CD14-positive monocyte (primary cell): ENCODE data around the gene SLC6A18. TPM values are rescaled to one million over a fixed set of nuclear protein-coding genes. Genes with fewer than 3 reads are reported as not detected.

ENCODE experiments used
- DNase-seq, 3 donors: peaks; one replicate each; pipeline ENCODE4 v3.0.0-alpha.2; 2011 to 2022
- H2AFZ ChIP-seq: 2 replicates; pipeline ENCODE4 v1.6.0; 2012; ENCODE audit warnings: mild to moderate bottlenecking, low read depth, low read length, inconsistent platforms; ENCODE audit not compliant: insufficient read depth, poor library complexity, severe bottlenecking
- H3K27ac ChIP-seq, 2 donors: 1 replicate in 1 of 2; 2 replicates in 1 of 2; pipeline ENCODE4 v1.5.1; 2012 to 2013; ENCODE audit warnings: low read length in 2 of 2, control low read depth in 1 of 2, inconsistent platforms in 1 of 2, low read depth in 1 of 2, mild to moderate bottlenecking in 1 of 2
- H3K27me3 ChIP-seq, 2 donors: one replicate each; pipeline versions ENCODE4 v1.6.0 to v1.6.1; 2011 to 2013; ENCODE audit warnings: low read length in 2 of 2; ENCODE audit not compliant: control insufficient read depth in 2 of 2, insufficient read depth in 2 of 2
- H3K36me3 ChIP-seq, 2 donors: replicated peaks in 1 of 2; 1 replicate in 1 of 2; 2 replicates in 1 of 2; pipeline versions ENCODE4 v1.5.1 to v1.6.1; 2012 to 2013; ENCODE audit warnings: low read length in 2 of 2, control low read depth in 1 of 2, inconsistent platforms in 1 of 2, mild to moderate bottlenecking in 1 of 2; ENCODE audit not compliant: insufficient read depth in 2 of 2, control insufficient read depth in 1 of 2
- H3K4me1 ChIP-seq, 2 donors: 1 replicate in 1 of 2; 2 replicates in 1 of 2; pipeline versions ENCODE4 v1.5.1 to v1.6.1; 2012 to 2013; ENCODE audit warnings: low read length in 2 of 2, control low read depth in 1 of 2, inconsistent platforms in 1 of 2, mild to moderate bottlenecking in 1 of 2, moderate library complexity in 1 of 2; ENCODE audit not compliant: insufficient read depth in 2 of 2, control insufficient read depth in 1 of 2
- H3K4me2 ChIP-seq: replicated peaks from 2 replicates; pipeline ENCODE3; 2012; ENCODE audit warnings: low read length, moderate library complexity, mild to moderate bottlenecking; ENCODE audit not compliant: poor library complexity, severe bottlenecking; ENCODE audit errors: extremely low read depth
- H3K4me3 ChIP-seq, 3 experiments: fragments of 200-600 bp in 1 of 3; sonication (generic) in 1 of 3; replicated peaks in 1 of 3; 1 replicate in 2 of 3; 2 replicates in 1 of 3; pipeline ENCODE4 v1.5.1; 2011 to 2013; ENCODE audit warnings: low read length in 3 of 3, mild to moderate bottlenecking in 3 of 3, control low read depth in 2 of 3, low read depth in 2 of 3, inconsistent platforms in 1 of 3, moderate library complexity in 1 of 3
- H3K79me2 ChIP-seq: 2 replicates; pipeline ENCODE4 v1.6.0; 2012; ENCODE audit warnings: mild to moderate bottlenecking, control low read depth, inconsistent platforms, low read length, moderate library complexity; ENCODE audit not compliant: insufficient read depth
- H3K9ac ChIP-seq: 2 replicates; pipeline ENCODE4 v1.6.0; 2017; ENCODE audit warnings: low read length, mild to moderate bottlenecking; ENCODE audit not compliant: insufficient read depth, poor library complexity, severe bottlenecking
- H3K9me3 ChIP-seq, 2 donors: replicated peaks in 1 of 2; 1 replicate in 1 of 2; 2 replicates in 1 of 2; pipeline versions ENCODE4 v1.5.1 to v1.6.1; 2012 to 2013; ENCODE audit warnings: low read length in 2 of 2, control low read depth in 1 of 2; ENCODE audit not compliant: control insufficient read depth in 1 of 2, insufficient read depth in 1 of 2
- H4K20me1 ChIP-seq: 2 replicates; pipeline ENCODE4 v1.6.0; 2012; ENCODE audit warnings: mild to moderate bottlenecking, low read length, control low read depth, moderate library complexity; ENCODE audit not compliant: insufficient read depth
- H3K27ac Mint-ChIP-seq, 7 donors: one replicate each; pipeline ENCODE4 v1.8.0; 2020; ENCODE audit warnings: mild to moderate bottlenecking in 7 of 7, mixed read lengths in 7 of 7, moderate library complexity in 6 of 7, inconsistent platforms in 2 of 7
- H3K27me3 Mint-ChIP-seq, 3 donors: one replicate each; pipeline ENCODE4 v1.8.0; 2021 to 2022; ENCODE audit warnings: low read depth in 3 of 3, mild to moderate bottlenecking in 3 of 3, mixed read lengths in 3 of 3, moderate library complexity in 3 of 3, inconsistent platforms in 1 of 3
- H3K36me3 Mint-ChIP-seq, 2 donors: one replicate each; pipeline ENCODE4 v1.8.0; 2020; ENCODE audit warnings: mixed read lengths in 2 of 2, inconsistent platforms in 1 of 2, mild to moderate bottlenecking in 1 of 2
- H3K4me1 Mint-ChIP-seq: one replicate; pipeline ENCODE4 v1.8.0; 2020; ENCODE audit warnings: mild to moderate bottlenecking, mixed read lengths
- H3K4me3 Mint-ChIP-seq, 2 donors: one replicate each; pipeline ENCODE4 v1.8.0; 2020; ENCODE audit warnings: mild to moderate bottlenecking in 2 of 2, mixed read lengths in 2 of 2, moderate library complexity in 1 of 2
- H3K9me3 Mint-ChIP-seq, 7 donors: one replicate each; pipeline ENCODE4 v1.8.0; 2020 to 2022; ENCODE audit warnings: mixed read lengths in 7 of 7, mild to moderate bottlenecking in 6 of 7, moderate library complexity in 6 of 7, inconsistent platforms in 2 of 7
- CTCF ChIP-seq: fragments of 200-600 bp; IDR thresholded peaks from one replicate; pipeline ENCODE4 v1.8.0; 2022; ENCODE audit warnings: antibody characterized with exemption, mild to moderate bottlenecking
- WGBS: methylation state at CpG from one replicate; pipeline ENCODE4 v1.1.5; 2013; ENCODE audit warnings: missing lambda C conversion rate; ENCODE audit not compliant: insufficient coverage; 5-methylcytosine and 5-hydroxymethylcytosine counted together
- intact Hi-C, 2 donors: fragments of 100-400 bp; cut with micrococcal nuclease; formaldehyde crosslinking; loops; one replicate each; pipeline versions ENCODE4 v1.15.0 to v1.15.1; 2023
- polyA plus RNA-seq, 3 donors: library from polyadenylated mRNA; depleted of rRNA in 1 of 3; unstranded in 2 of 3; stranded (reverse) in 1 of 3; fragments of 300-500 nt in 2 of 3; fragments of >200 nt in 1 of 3; fragmentation: Illumina TruSeq in 2 of 3; gene quantifications; 1 replicate in 2 of 3; 2 replicates in 1 of 3; pipeline ENCODE4 v1.2.3, GENCODE V29; 2012 to 2021

Gene SLC6A18
- polyA plus RNA-seq, 3 donors, result not detected

DNA sequence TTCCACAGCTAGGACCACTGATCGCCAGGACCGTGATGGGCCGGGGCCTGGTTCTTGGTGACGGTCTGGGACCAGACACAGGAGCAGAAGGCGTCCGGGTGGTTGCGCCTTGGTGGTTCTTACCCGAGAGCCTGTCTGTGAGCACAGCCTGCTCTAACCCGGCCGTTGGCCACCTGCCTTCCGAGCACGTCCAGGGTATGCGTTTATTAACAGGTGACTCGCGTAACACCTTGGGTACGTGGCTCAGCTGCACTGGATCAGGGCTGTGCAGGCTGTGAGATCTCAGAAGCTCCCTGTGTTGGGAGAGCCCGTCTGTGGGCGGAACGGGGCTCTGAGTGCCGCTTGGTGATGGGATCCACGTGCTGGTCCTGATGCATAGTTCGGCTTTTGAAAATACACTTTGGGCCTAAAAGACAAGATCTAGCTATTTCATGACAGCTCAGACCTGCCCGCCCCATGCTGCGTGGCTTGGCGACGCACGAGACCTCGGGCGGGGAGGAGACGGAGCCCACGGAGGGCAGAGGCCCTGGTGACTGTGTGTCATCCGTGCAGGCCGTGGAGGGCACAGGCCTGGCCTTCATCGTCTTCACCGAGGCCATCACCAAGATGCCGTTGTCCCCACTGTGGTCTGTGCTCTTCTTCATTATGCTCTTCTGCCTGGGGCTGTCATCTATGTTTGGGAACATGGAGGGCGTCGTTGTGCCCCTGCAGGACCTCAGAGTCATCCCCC lies 6.7 kb upstream of the SLC6A18 start:
- no peak overlapping the region for H3K4me3 Mint-ChIP-seq
- no peaks in the 10 kb centered on the region for H3K36me3 ChIP-seq
- H3K4me2 ChIP-seq, result no peak overlapping the region
- H3K4me1 ChIP-seq, result no peaks in the 10 kb centered on the region
- no peak overlapping the region for H3K27ac ChIP-seq
- no peaks in the 10 kb centered on the region for H3K79me2 ChIP-seq
- peaks cover 0 to 10% of the 10 kb centered on the region in 2 donors for H3K9me3 ChIP-seq
- 94% methylated on average over 38 of the region's 38 CpGs for WGBS
- intact Hi-C loops, result no loop called here
- no peak overlapping the region for H3K27ac Mint-ChIP-seq
- no peaks in the 10 kb centered on the region for H4K20me1 ChIP-seq
- H3K9ac ChIP-seq, result no peak overlapping the region
- no peaks in the 10 kb centered on the region for H3K4me1 Mint-ChIP-seq
- H3K27me3 ChIP-seq, result no peaks in the 10 kb centered on the region
- no peaks in the 10 kb centered on the region for H3K36me3 Mint-ChIP-seq
- H2AFZ ChIP-seq, result no peak overlapping the region
- H3K4me3 ChIP-seq, result no peak overlapping the region
- DNase-seq, result no peak
- no peak for TF ChIP-seq CTCF
- H3K27me3 Mint-ChIP-seq, result peaks cover 0 to 9% (median 8%) of the 10 kb centered on the region in 3 donors
- peaks cover 3 to 7% (median 4%) of the 10 kb centered on the region in 7 donors for H3K9me3 Mint-ChIP-seq

- no peak overlapping the region for H3K4me3 Mint-ChIP-seq
- no peak overlapping the region for H2AFZ ChIP-seq
- no peak overlapping the region for H3K27ac ChIP-seq
- H3K27me3 Mint-ChIP-seq, result peaks cover 0 to 9% (median 8%) of the 10 kb centered on the region in 3 donors
- H3K4me3 ChIP-seq, result no peak overlapping the region
- H3K36me3 Mint-ChIP-seq, result no peaks in the 10 kb centered on the region
- no peaks in the 10 kb centered on the region for H3K4me1 ChIP-seq
- intact Hi-C loops, result no loop called here
- H3K27ac Mint-ChIP-seq, result peak overlapping the region in 1 of 7 donors; percentile 36
- no peak for DNase-seq
- H3K9me3 ChIP-seq, result peaks cover 0 to 10% of the 10 kb centered on the region in 2 donors
- H4K20me1 ChIP-seq, result no peaks in the 10 kb centered on the region
- TF ChIP-seq CTCF, result no peak
- H3K9me3 Mint-ChIP-seq, result peaks cover 3 to 6% (median 5%) of the 10 kb centered on the region in 7 donors
- H3K9ac ChIP-seq, result no peak overlapping the region
- H3K79me2 ChIP-seq, result no peaks in the 10 kb centered on the region
- H3K4me1 Mint-ChIP-seq, result no peaks in the 10 kb centered on the region
- H3K36me3 ChIP-seq, result no peaks in the 10 kb centered on the region
- no peak overlapping the region for H3K4me2 ChIP-seq
- no peaks in the 10 kb centered on the region for H3K27me3 ChIP-seq
- WGBS, result 94% methylated on average over 33 of the region's 38 CpGs
These were observed 5.9 kb upstream of the SLC6A18 start for GRCh38 chr5:1219098-1219767.
